CD8-positive, alpha-beta memory T cell (primary cell): Measurements from ENCODE around the gene EIF4G1. TPM values are rescaled to one million over a fixed set of nuclear protein-coding genes. Genes with fewer than 3 reads are reported as not detected.

Experiments used
- CTCF ChIA-PET: fragments of 350-600 bp; sonication (Branson Sonifier 250); formaldehyde crosslinking; loops from one replicate; lab custom pipeline; 2021; ENCODE audit warnings: antibody characterized with exemption; lab: Charles Lee
- POLR2A ChIA-PET: fragments of 350-600 bp; sonication (Branson Sonifier 250); formaldehyde crosslinking; loops from one replicate; lab custom pipeline; 2021; ENCODE audit warnings: antibody characterized with exemption; lab: Charles Lee
- DNase-seq, 5 donors: peaks; one replicate each; pipeline versions ENCODE4 v3.0.0 to v3.0.0-alpha.2; 2020 to 2022; ENCODE audit warnings: mixed read lengths in 1 of 5
- H3K27ac ChIP-seq: one replicate; pipeline ENCODE4 v1.7.0; 2013; ENCODE audit warnings: low read depth, mild to moderate bottlenecking, low read length, moderate library complexity
- H3K27me3 ChIP-seq: 2 replicates; pipeline ENCODE4 v1.7.0; 2013; ENCODE audit warnings: low read length, mild to moderate bottlenecking; ENCODE audit not compliant: insufficient read depth, poor library complexity, severe bottlenecking
- H3K36me3 ChIP-seq: 2 replicates; pipeline ENCODE4 v1.7.0; 2013; ENCODE audit warnings: mild to moderate bottlenecking, low read length, moderate library complexity; ENCODE audit not compliant: insufficient read depth
- H3K4me1 ChIP-seq: 2 replicates; pipeline ENCODE4 v1.7.0; 2013; ENCODE audit warnings: mild to moderate bottlenecking, low read length, moderate library complexity; ENCODE audit not compliant: insufficient read depth
- H3K4me3 ChIP-seq: 2 replicates; pipeline ENCODE4 v1.7.0; 2013; ENCODE audit warnings: mild to moderate bottlenecking, low read length
- H3K9me3 ChIP-seq: 2 replicates; pipeline ENCODE4 v1.7.0; 2013; ENCODE audit warnings: mild to moderate bottlenecking, low read length
- H3K27ac Mint-ChIP-seq, 8 donors: one replicate each; pipeline ENCODE4 v1.8.0; 2020 to 2021; ENCODE audit warnings: mixed read lengths in 8 of 8, mild to moderate bottlenecking in 6 of 8, inconsistent platforms in 3 of 8, moderate library complexity in 3 of 8
- H3K27me3 Mint-ChIP-seq, 2 donors: one replicate each; pipeline ENCODE4 v1.8.0; 2020 to 2021; ENCODE audit warnings: mixed read lengths in 2 of 2, mild to moderate bottlenecking in 1 of 2, moderate library complexity in 1 of 2
- H3K36me3 Mint-ChIP-seq, 3 donors: one replicate each; pipeline ENCODE4 v1.8.0; 2020 to 2021; ENCODE audit warnings: mixed read lengths in 3 of 3, inconsistent platforms in 1 of 3, mild to moderate bottlenecking in 1 of 3
- H3K4me1 Mint-ChIP-seq, 3 donors: one replicate each; pipeline ENCODE4 v1.8.0; 2020 to 2021; ENCODE audit warnings: mixed read lengths in 3 of 3, inconsistent platforms in 1 of 3, mild to moderate bottlenecking in 1 of 3
- H3K4me3 Mint-ChIP-seq, 7 donors: one replicate each; pipeline ENCODE4 v1.8.0; 2020 to 2021; ENCODE audit warnings: mixed read lengths in 7 of 7, mild to moderate bottlenecking in 6 of 7, moderate library complexity in 4 of 7, inconsistent platforms in 2 of 7
- H3K9me3 Mint-ChIP-seq, 5 donors: one replicate each; pipeline ENCODE4 v1.8.0; 2020 to 2022; ENCODE audit warnings: mixed read lengths in 5 of 5, mild to moderate bottlenecking in 3 of 5, moderate library complexity in 2 of 5, inconsistent platforms in 1 of 5
- polyA plus RNA-seq: library from polyadenylated mRNA; unstranded; fragments of 300-500 nt; fragmentation: Illumina TruSeq; gene quantifications from one replicate; pipeline ENCODE4 v1.2.3, GENCODE V29; 2021
- total RNA-seq, 2 experiments: library from RNA; stranded (reverse); gene quantifications; one replicate each; pipeline ENCODE4 v1.2.3, GENCODE V29; 2021

The EIF4G1 gene
- total and polyA plus RNA-seq, 3 experiments from 2014 or later = 46.2 to 694 (median 693) TPM

DNA sequence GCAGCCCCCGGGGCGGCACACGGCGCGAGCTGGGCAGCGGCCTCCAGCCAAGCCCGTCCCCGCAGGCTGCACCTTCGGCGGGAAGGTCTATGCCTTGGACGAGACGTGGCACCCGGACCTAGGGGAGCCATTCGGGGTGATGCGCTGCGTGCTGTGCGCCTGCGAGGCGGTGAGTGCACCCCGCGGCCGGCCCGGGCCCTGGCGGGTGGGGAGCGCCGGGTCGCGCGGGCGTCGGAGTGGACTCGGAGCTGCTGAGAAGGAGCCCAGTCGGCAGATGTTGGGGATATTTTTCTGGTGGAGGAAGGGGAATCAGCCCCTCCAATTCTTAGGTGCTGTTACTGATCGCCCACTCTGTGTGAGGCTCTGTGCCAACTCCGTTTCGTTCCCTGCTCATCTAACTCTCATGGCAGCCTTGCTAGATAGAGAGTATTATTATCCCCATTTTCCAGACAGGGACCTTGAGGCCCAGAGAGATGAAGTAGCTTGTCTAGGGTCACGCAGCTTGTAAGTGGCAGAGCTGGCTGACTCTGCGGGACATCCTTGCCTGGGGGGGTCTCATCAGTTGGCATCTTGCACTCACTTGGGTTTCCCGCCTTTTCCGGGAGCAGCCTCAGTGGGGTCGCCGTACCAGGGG, 66.3 kb downstream of the EIF4G1 start:
- H3K4me1 Mint-ChIP-seq = peaks cover 5 to 21% (median 9%) of the 10 kb centered on the region in 3 donors
- H3K36me3 Mint-ChIP-seq = peaks cover 0 to 2% (median 0%) of the 10 kb centered on the region in 3 donors
- H3K27ac Mint-ChIP-seq = no peak overlapping the region
- H3K27me3 ChIP-seq = peaks cover 33% of the 10 kb centered on the region
- H3K4me1 ChIP-seq = peaks cover 10% of the 10 kb centered on the region
- peak overlapping the region in 6 of 7 donors; percentile 72 to 79 (median 75) for H3K4me3 Mint-ChIP-seq
- H3K27me3 Mint-ChIP-seq = peaks cover 47 to 77% of the 10 kb centered on the region in 2 donors
- H3K36me3 ChIP-seq = no peaks in the 10 kb centered on the region
- no peaks in the 10 kb centered on the region for H3K9me3 Mint-ChIP-seq
- ChIA-PET CTCF (interaction anchor here (0.6 to 1.5 kb wide), 3 partner anchors 9 to 124 kb away, joined by 3 to 5 read pairs (median 5); no protein-coding TSS in a partner anchor), POLR2A (no interaction called here)
- peak overlapping the region; percentile 51 for H3K4me3 ChIP-seq
- no peak for DNase-seq
- no peaks in the 10 kb centered on the region for H3K9me3 ChIP-seq
- no peak overlapping the region for H3K27ac ChIP-seq

DNA sequence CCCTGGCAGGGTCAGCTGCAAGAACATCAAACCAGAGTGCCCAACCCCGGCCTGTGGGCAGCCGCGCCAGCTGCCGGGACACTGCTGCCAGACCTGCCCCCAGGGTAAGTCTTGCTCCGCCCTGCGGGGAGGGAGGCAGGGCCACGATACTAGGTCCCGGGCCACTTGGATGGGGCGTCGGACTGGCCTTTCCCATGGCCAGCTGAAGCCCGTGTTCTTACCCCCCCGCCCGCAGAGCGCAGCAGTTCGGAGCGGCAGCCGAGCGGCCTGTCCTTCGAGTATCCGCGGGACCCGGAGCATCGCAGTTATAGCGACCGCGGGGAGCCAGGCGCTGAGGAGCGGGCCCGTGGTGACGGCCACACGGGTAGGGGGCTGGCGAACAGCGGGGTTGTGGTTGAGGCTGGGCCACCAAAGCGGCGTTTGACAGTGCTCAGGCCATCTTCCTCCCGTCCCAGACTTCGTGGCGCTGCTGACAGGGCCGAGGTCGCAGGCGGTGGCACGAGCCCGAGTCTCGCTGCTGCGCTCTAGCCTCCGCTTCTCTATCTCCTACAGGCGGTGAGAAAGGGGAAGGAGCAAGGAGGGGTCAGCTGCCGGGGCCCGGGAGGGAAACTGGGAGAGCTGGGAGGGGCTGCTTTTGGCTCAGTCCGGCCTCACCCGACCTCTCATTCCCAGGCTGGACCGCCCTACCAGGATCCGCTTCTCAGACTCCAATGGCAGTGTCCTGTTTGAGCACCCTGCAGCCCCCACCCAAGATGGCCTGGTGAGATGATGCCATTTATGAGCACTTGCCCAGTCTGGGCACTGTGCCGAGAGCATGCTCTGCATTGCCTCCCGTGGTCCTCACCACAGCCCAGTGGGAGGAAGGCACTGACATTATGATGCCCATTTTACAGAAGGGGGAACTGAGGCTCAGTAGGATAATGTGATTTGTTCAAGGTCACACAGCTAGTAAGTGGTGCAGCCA, 67.1 kb downstream of the EIF4G1 start:
- peaks cover 5 to 21% (median 9%) of the 10 kb centered on the region in 3 donors for H3K4me1 Mint-ChIP-seq
- no peaks in the 10 kb centered on the region for H3K36me3 ChIP-seq
- ChIA-PET CTCF (interaction anchor here (1.2 to 1.5 kb wide), 2 partner anchors 10 to 18 kb away, joined by 5 read pairs; no protein-coding TSS in a partner anchor), POLR2A (no interaction called here)
- peaks cover 10% of the 10 kb centered on the region for H3K4me1 ChIP-seq
- H3K9me3 Mint-ChIP-seq = no peaks in the 10 kb centered on the region
- no peak for DNase-seq
- H3K27ac ChIP-seq = no peak overlapping the region
- H3K4me3 Mint-ChIP-seq = peak overlapping the region; percentile 72 to 82 (median 76)
- peaks cover 0 to 2% (median 0%) of the 10 kb centered on the region in 3 donors for H3K36me3 Mint-ChIP-seq
- H3K27me3 Mint-ChIP-seq = peaks cover 43 to 75% of the 10 kb centered on the region in 2 donors
- H3K27me3 ChIP-seq = peaks cover 33% of the 10 kb centered on the region
- H3K9me3 ChIP-seq = no peaks in the 10 kb centered on the region
- H3K4me3 ChIP-seq = no peak overlapping the region
- H3K27ac Mint-ChIP-seq = no peak overlapping the region

DNA sequence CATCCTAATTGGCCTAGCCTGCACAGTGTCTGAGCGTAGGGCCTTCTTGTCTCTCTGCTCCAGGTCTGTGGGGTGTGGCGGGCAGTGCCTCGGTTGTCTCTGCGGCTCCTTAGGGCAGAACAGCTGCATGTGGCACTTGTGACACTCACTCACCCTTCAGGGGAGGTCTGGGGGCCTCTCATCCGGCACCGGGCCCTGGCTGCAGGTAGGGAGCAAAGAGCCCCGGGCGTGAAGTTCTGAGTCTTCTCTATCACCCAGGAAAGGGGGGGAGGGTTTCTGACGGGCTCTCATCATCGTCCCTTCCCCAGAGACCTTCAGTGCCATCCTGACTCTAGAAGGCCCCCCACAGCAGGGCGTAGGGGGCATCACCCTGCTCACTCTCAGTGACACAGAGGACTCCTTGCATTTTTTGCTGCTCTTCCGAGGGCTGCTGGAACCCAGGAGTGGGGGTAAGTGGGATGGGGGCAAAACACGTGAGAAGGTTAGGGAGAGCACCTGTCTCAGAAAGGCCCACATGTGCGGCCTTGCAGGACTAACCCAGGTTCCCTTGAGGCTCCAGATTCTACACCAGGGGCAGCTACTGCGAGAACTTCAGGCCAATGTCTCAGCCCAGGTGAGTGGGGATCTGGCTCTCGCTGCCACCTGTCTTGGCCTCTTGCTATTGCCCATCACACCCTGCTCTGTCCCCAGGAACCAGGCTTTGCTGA, 68.1 kb downstream of the EIF4G1 start:
- H3K9me3 Mint-ChIP-seq = no peaks in the 10 kb centered on the region
- Histone ChIP-seq H3K4me1 (peaks cover 10% of the 10 kb centered on the region), H3K9me3 (no peaks in the 10 kb centered on the region), H3K36me3 (no peaks in the 10 kb centered on the region), H3K27ac (no peak overlapping the region), H3K27me3 (peaks cover 33% of the 10 kb centered on the region), H3K4me3 (no peak overlapping the region)
- ChIA-PET POLR2A (no interaction called here), CTCF (no interaction called here)
- no peak for DNase-seq
- no peak overlapping the region for H3K27ac Mint-ChIP-seq
- peak overlapping the region in 1 of 7 donors; percentile 42 for H3K4me3 Mint-ChIP-seq
- peaks cover 0 to 2% (median 0%) of the 10 kb centered on the region in 3 donors for H3K36me3 Mint-ChIP-seq
- peaks cover 42 to 69% of the 10 kb centered on the region in 2 donors for H3K27me3 Mint-ChIP-seq
- peaks cover 5 to 21% (median 8%) of the 10 kb centered on the region in 3 donors for H3K4me1 Mint-ChIP-seq

DNA sequence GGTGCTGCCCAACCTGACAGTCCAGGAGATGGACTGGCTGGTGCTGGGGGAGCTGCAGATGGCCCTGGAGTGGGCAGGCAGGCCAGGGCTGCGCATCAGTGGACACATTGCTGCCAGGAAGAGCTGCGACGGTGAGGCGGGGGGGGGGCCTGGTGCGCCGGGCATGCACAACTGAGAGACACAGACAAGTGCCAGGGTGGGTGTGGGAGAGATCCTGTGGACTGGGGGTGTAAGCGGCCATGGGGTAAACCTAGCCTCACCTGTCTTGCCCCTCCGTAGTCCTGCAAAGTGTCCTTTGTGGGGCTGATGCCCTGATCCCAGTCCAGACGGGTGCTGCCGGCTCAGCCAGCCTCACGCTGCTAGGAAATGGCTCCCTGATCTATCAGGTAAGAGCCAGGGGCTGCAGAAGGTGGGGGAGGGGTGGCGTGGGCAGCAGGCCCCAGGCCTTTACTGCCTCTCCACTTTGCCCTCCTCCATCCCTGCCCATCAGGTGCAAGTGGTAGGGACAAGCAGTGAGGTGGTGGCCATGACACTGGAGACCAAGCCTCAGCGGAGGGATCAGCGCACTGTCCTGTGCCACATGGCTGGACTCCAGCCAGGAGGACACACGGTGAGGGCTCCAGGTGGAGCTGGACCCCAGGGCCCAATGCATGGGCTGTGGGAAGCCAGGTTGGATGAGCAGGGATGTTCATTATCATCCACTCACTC, 68.8 kb downstream of the EIF4G1 start:
- H3K9me3 ChIP-seq = no peaks in the 10 kb centered on the region
- Mint-ChIP-seq H3K9me3 (no peaks in the 10 kb centered on the region), H3K4me1 (peaks cover 5 to 21% (median 7%) of the 10 kb centered on the region in 3 donors), H3K27me3 (peaks cover 38 to 62% of the 10 kb centered on the region in 2 donors), H3K36me3 (peaks cover 0 to 2% (median 0%) of the 10 kb centered on the region in 3 donors), H3K27ac (no peak overlapping the region), H3K4me3 (no peak overlapping the region)
- DNase-seq = no peak
- peaks cover 33% of the 10 kb centered on the region for H3K27me3 ChIP-seq
- no peaks in the 10 kb centered on the region for H3K36me3 ChIP-seq
- POLR2A ChIA-PET = no interaction called here
- H3K27ac ChIP-seq = no peak overlapping the region
- CTCF ChIA-PET = no interaction called here
- H3K4me1 ChIP-seq = peaks cover 10% of the 10 kb centered on the region
- H3K4me3 ChIP-seq = no peak overlapping the region

DNA sequence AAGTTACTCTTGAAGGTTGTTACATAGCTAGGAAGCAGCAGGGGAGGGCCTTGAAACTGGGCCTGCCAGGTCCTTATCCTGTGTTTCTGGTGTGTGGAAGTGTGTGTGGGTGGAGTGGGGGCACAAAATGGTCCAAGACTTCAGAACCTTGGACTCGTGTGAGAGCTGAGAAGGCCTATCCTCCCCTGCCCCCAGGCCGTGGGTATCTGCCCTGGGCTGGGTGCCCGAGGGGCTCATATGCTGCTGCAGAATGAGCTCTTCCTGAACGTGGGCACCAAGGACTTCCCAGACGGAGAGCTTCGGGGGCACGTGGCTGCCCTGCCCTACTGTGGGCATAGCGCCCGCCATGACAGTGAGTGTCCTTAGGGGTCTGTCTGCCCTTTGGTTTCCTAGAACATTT, 69.9 kb downstream of the EIF4G1 start:
- POLR2A ChIA-PET = no interaction called here
- Mint-ChIP-seq H3K4me3 (peak overlapping the region in 1 of 7 donors; percentile 40), H3K27me3 (peaks cover 26 to 50% of the 10 kb centered on the region in 2 donors), H3K4me1 (peaks cover 5 to 14% (median 6%) of the 10 kb centered on the region in 3 donors), H3K36me3 (no peaks in the 10 kb centered on the region), H3K27ac (no peak overlapping the region), H3K9me3 (no peaks in the 10 kb centered on the region)
- Histone ChIP-seq H3K4me3 (no peak overlapping the region), H3K27me3 (peaks cover 21% of the 10 kb centered on the region), H3K4me1 (peaks cover 10% of the 10 kb centered on the region), H3K27ac (no peak overlapping the region), H3K36me3 (no peaks in the 10 kb centered on the region), H3K9me3 (no peaks in the 10 kb centered on the region)
- CTCF ChIA-PET = interaction anchor here (1.0 to 2.0 kb wide), 2 partner anchors 130 to 155 kb away, joined by 3 to 5 read pairs; no protein-coding TSS in a partner anchor
- no peak for DNase-seq

Other genes with a start within 250 kb of the EIF4G1 start
- gene HTR3E, start 217.5 kb upstream of the EIF4G1 start, total RNA-seq = not detected
- not detected for gene HTR3E, start 217.5 kb upstream of the EIF4G1 start, polyA plus RNA-seq
- 10 to 100 TPM; 74.8 to 83.9 TPM for gene EIF2B5, start 179.2 kb upstream of the EIF4G1 start, total RNA-seq
- gene EIF2B5, start 179.2 kb upstream of the EIF4G1 start, polyA plus RNA-seq = 51.6 TPM
- gene DVL3, start 159.2 kb upstream of the EIF4G1 start, total RNA-seq = 10 to 100 TPM; 38.5 to 44.0 TPM
- 15.4 TPM for gene DVL3, start 159.2 kb upstream of the EIF4G1 start, polyA plus RNA-seq
- gene AP2M1, start 139.8 kb upstream of the EIF4G1 start, total RNA-seq = 100 to 1,000 TPM; 268 to 270 TPM
- 265 TPM for gene AP2M1, start 139.8 kb upstream of the EIF4G1 start, polyA plus RNA-seq
- 10 to 100 TPM; 70.8 to 70.9 TPM for gene ABCF3, start 128.4 kb upstream of the EIF4G1 start, total RNA-seq
- 54.5 TPM for gene ABCF3, start 128.4 kb upstream of the EIF4G1 start, polyA plus RNA-seq
- under 1 TPM in 1 of 2 experiments, not detected in 1; 0.11 TPM for gene VWA5B2, start 85.0 kb upstream of the EIF4G1 start, total RNA-seq
- gene VWA5B2, start 85.0 kb upstream of the EIF4G1 start, polyA plus RNA-seq = not detected
- gene ALG3, start 65.6 kb upstream of the EIF4G1 start, total RNA-seq = 10 to 100 TPM; 59.4 to 61.4 TPM
- gene ALG3, start 65.6 kb upstream of the EIF4G1 start, polyA plus RNA-seq = 73.2 TPM
- gene EEF1AKMT4, start 64.9 kb upstream of the EIF4G1 start, total RNA-seq = 10 to 100 TPM; 13.2 to 14.5 TPM
- 5.3 TPM for gene EEF1AKMT4, start 64.9 kb upstream of the EIF4G1 start, polyA plus RNA-seq
- under 1 TPM; 0.66 to 0.77 TPM for gene CAMK2N2, start 53.1 kb upstream of the EIF4G1 start, total RNA-seq
- not detected for gene CAMK2N2, start 53.1 kb upstream of the EIF4G1 start, polyA plus RNA-seq
- gene ECE2, start 38.6 kb upstream of the EIF4G1 start, total RNA-seq = not detected
- not detected for gene ECE2, start 38.6 kb upstream of the EIF4G1 start, polyA plus RNA-seq
- 100 to 1,000 TPM; 334 to 342 TPM for gene PSMD2, start 15.4 kb upstream of the EIF4G1 start, total RNA-seq
- gene PSMD2, start 15.4 kb upstream of the EIF4G1 start, polyA plus RNA-seq = 211 TPM
- 1 to 10 TPM; 2.2 to 2.4 TPM for gene FAM131A, start 23.0 kb downstream of the EIF4G1 start, total RNA-seq
- gene FAM131A, start 23.0 kb downstream of the EIF4G1 start, polyA plus RNA-seq = 2.2 TPM
- gene CLCN2, start 47.0 kb downstream of the EIF4G1 start, total RNA-seq = 1 to 10 TPM; 6.3 to 7.3 TPM
- 0.54 TPM for gene CLCN2, start 47.0 kb downstream of the EIF4G1 start, polyA plus RNA-seq
- gene POLR2H, start 47.1 kb downstream of the EIF4G1 start, total RNA-seq = 100 to 1,000 TPM; 147 TPM
- 52.1 TPM for gene POLR2H, start 47.1 kb downstream of the EIF4G1 start, polyA plus RNA-seq
- not detected for gene THPO, start 63.6 kb downstream of the EIF4G1 start, total RNA-seq
- gene THPO, start 63.6 kb downstream of the EIF4G1 start, polyA plus RNA-seq = not detected
- under 1 TPM in 1 of 2 experiments, not detected in 1; 0.04 TPM for gene CHRD, start 65.4 kb downstream of the EIF4G1 start, total RNA-seq
- not detected for gene CHRD, start 65.4 kb downstream of the EIF4G1 start, polyA plus RNA-seq
- gene EPHB3, start 247.2 kb downstream of the EIF4G1 start, total RNA-seq = under 1 TPM in 1 of 2 experiments, not detected in 1; 0.04 TPM
- 0.31 TPM for gene EPHB3, start 247.2 kb downstream of the EIF4G1 start, polyA plus RNA-seq